Measurements from ENCODE around the gene ARHGAP12. TPM values are rescaled to one million over a fixed set of nuclear protein-coding genes. Genes with fewer than 3 reads are reported as not detected.
A peak's percentile ranks its signal among the peaks of the same experiment; 100 is the strongest.

The ARHGAP12 gene
- total RNA-seq, 1 donor from 2014 or later, result 27.2 TPM

DNA sequence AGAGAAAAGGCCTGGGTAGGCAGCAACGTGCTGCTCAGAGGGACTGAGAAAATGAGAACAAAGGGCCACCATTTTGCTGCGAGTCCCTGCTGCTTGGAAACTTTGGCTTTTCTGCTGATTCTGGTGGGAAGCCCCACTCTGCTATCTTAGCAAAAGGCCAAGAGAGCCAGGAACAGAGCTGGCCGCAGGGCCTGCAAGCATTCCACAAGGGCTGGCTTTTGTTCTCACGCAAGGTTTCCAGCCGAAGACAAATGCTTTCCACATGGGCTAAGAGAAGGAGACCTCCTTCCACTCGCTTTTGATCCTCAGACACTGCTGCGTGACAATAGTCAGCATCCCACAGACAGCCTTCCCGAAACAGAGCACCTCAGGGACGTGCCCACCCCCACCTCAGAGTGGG, 163.1 kb downstream of the ARHGAP12 start:
- peak overlapping the region; percentile 27 for H3K27ac ChIP-seq
- intact Hi-C loops (cut with DNase I), result no loop called here

DNA sequence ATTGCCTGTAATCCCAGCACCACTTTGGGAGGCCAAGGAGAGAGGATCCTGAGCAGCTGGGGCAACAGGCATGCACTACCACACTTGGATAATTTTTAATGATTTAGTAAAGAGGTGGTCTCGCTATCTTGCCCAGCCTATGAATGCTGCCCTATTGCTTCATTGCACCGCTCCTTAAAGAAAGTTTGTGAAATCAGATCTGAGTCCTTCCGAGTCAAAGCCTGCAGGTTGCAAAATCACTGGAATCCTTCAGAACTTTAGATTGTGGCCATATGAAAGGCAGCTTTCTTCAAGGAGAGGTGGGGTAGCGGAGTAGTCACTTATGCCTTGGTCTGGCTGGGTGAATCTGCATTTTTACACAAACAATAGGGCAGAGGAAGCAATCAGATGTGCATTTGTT, 166.3 kb downstream of the ARHGAP12 start:
- no peak for ATAC-seq
- Histone ChIP-seq H3K9me3 (no peaks in the 10 kb centered on the region), H3K36me3 (no peaks in the 10 kb centered on the region), H3K4me3 (no peak overlapping the region), H3K27me3 (no peaks in the 10 kb centered on the region), H3K4me1 (peaks cover 12% of the 10 kb centered on the region), H3K27ac (no peak overlapping the region)
- intact Hi-C loops (cut with DNase I), result no loop called here
- DNase-seq, result no peak
- TF ChIP-seq, protein P1, sequence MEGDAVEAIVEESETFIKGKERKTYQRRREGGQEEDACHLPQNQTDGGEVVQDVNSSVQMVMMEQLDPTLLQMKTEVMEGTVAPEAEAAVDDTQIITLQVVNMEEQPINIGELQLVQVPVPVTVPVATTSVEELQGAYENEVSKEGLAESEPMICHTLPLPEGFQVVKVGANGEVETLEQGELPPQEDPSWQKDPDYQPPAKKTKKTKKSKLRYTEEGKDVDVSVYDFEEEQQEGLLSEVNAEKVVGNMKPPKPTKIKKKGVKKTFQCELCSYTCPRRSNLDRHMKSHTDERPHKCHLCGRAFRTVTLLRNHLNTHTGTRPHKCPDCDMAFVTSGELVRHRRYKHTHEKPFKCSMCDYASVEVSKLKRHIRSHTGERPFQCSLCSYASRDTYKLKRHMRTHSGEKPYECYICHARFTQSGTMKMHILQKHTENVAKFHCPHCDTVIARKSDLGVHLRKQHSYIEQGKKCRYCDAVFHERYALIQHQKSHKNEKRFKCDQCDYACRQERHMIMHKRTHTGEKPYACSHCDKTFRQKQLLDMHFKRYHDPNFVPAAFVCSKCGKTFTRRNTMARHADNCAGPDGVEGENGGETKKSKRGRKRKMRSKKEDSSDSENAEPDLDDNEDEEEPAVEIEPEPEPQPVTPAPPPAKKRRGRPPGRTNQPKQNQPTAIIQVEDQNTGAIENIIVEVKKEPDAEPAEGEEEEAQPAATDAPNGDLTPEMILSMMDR (IDR thresholded peaks at IDR 0.05), result no peak

More for the DNA sequence above, 163.1 kb downstream of the ARHGAP12 start:
- no peak for ATAC-seq
- Histone ChIP-seq H3K27me3 (no peaks in the 10 kb centered on the region), H3K36me3 (no peaks in the 10 kb centered on the region), H3K4me3 (no peak overlapping the region), H3K4me1 (peaks cover 6% of the 10 kb centered on the region), H3K9me3 (no peaks in the 10 kb centered on the region)
- DNase-seq, result no peak
- TF ChIP-seq, protein P1 (IDR thresholded peaks at IDR 0.05), result no peak

DNA sequence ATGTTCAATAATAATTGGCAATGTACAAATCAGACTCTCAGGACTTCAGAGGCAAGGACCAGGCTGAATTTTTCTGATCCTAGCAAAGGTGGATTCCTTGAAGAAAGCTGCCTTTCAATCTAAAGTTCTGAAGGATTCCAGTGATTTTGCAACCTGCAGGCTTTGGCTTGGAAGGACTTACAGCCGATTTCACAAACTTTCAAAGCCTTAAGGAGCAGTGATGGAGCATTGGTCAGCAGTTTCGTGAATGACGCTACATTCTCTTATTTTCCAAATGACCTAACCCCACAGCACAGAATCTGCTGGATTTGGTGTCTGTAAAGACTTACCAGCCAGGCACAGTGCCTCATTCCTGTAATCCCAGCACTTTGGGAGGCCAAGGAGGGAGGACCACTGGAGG, 167.5 kb downstream of the ARHGAP12 start:
- no peaks in the 10 kb centered on the region for H3K27me3 ChIP-seq
- H3K36me3 ChIP-seq, result no peaks in the 10 kb centered on the region
- no peak overlapping the region for H3K4me3 ChIP-seq
- peak overlapping the region; percentile 93 for H3K27ac ChIP-seq
- intact Hi-C loops (cut with DNase I), result no loop called here
- no peak for ATAC-seq
- H3K4me1 ChIP-seq, result peaks cover 12% of the 10 kb centered on the region
- no peaks in the 10 kb centered on the region for H3K9me3 ChIP-seq
- TF ChIP-seq, protein P1 (IDR thresholded peaks at IDR 0.05), result no peak
- no peak for DNase-seq

DNA sequence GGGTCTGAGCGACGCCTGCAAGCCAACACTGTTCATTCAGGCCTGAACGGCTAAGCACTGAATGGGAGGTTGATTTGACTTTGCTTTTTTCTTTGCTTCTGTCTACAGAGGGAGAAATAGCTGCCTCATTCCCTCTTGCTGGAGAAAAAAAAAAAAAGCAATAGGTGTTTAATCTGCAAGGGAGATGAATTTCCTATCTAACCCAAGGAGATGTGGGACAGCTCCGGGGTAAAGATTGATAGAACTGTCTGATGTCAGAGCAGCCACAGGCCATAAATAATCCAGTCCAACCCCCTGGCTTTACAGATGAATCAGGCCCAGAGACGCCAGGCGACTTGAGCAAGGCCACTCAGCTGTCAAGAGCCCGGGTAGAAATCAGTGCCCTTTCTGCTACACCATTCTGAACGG, 168.0 kb downstream of the ARHGAP12 start:
- intact Hi-C loops (cut with DNase I), result no loop called here
- Histone ChIP-seq H3K4me3 (peak overlapping the region; percentile 50), H3K27me3 (no peaks in the 10 kb centered on the region), H3K9me3 (no peaks in the 10 kb centered on the region), H3K27ac (peak overlapping the region; percentile 93), H3K36me3 (no peaks in the 10 kb centered on the region), H3K4me1 (peaks cover 12% of the 10 kb centered on the region)
- ATAC-seq (no peak), DNase-seq (no peak)
- TF ChIP-seq, protein P1 (IDR thresholded peaks at IDR 0.05), result no peak

DNA sequence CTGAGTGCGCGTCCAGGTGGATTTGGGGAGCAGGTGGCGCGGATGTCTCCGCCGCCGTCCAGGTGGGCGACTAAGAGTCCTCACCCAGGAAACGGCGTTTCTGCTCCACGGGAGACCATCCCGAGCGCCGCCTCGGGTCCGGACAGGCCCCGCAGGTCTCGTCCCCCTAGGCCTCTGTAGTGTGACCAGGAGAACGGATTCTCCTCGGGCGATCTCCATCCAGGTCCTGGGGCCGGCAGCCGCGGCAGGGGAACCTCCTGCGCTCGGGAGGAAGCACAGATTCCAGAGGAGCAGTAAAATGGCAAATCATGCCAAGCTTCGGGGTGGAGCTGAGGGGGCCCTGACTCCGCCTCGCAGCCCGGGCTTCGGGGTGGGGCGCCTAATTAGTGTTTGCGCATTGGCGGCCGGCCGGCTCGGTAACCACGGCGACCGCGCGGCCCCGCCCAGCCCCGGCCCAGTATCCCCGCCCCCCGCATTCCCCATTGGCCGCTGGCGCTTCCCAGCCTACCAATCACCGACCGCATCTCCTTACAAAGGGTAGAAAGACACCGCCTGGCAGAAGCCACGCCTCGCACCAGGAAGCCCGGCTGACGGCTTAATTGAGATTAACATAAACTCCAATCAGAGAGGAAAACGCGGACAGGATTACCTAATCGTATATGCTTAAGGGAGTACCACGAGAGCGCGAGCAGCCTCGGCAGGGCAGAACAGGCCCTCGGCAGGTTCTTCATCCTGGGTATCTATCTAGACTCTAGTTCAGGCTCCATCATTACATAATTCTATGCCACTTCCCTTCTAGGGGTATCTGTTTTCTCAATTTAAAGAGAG, 168.6 kb downstream of the ARHGAP12 start:
- Histone ChIP-seq H3K27me3 (no peaks in the 10 kb centered on the region), H3K9me3 (no peaks in the 10 kb centered on the region), H3K36me3 (no peaks in the 10 kb centered on the region), H3K4me3 (peak overlapping the region; percentile 86), H3K27ac (peak overlapping the region; percentile 96), H3K4me1 (peaks cover 14% of the 10 kb centered on the region)
- TF ChIP-seq, protein P1 (IDR thresholded peaks at IDR 0.05), result no peak
- intact Hi-C loops (cut with DNase I), result no loop called here
- DNase-seq (peak; percentile 96), ATAC-seq (peak; percentile 96)

All from upper lobe of right lung (tissue), 1 donor.